GM19025 (cell line): ENCODE results near the gene HDDC3.
"Not testable (repeated sequence)": the region's sequence is repeated elsewhere in the genome, so short reads cannot be mapped to it uniquely, and the experiment has no call there.

Experiments used
- ATAC-seq: cut with Tn5 transposase; IDR thresholded peaks from one replicate; pipeline ENCODE4 v1.9.1; 2021; ENCODE audit warnings: mild to moderate bottlenecking, low read depth, moderate library complexity; ENCODE audit not compliant: unreplicated experiment

HDDC3 gene

GRCh38 chr15:90933301-90933700, 952 bp upstream of the HDDC3 start:
- ATAC-seq: no peak

GRCh38 chr15:90932660-90932991, 277 bp upstream of the HDDC3 start:
- ATAC-seq: no peak

- ATAC-seq: no peak
These were observed 848 bp downstream of the HDDC3 start for GRCh38 chr15:90931575-90931827.

GRCh38 chr15:90930861-90931574, 1.3 kb downstream of the HDDC3 start:
- ATAC-seq: no peak

GRCh38 chr15:90929246-90930019, 2.9 kb downstream of the HDDC3 start:
- no peak for ATAC-seq

- ATAC-seq: not testable (repeated sequence)
These were observed 4.2 kb downstream of the HDDC3 start for GRCh38 chr15:90928106-90928505.

- not testable (repeated sequence) for ATAC-seq
These were observed 5.6 kb downstream of the HDDC3 start for GRCh38 chr15:90926766-90927165.

- ATAC-seq: peak; percentile 77
These were observed 8.0 kb downstream of the HDDC3 start for GRCh38 chr15:90924375-90924774.

GRCh38 chr15:90922712-90923322, 9.5 kb downstream of the HDDC3 start:
- peak; percentile 63 for ATAC-seq

GRCh38 chr15:90921887-90922286, 10.5 kb downstream of the HDDC3 start:
- ATAC-seq: no peak

- no peak for ATAC-seq
These were observed 13.5 kb downstream of the HDDC3 start for GRCh38 chr15:90918835-90919234.

- no peak for ATAC-seq
These were observed 14.1 kb downstream of the HDDC3 start for GRCh38 chr15:90918034-90918788.

GRCh38 chr15:90917569-90917968, 14.8 kb downstream of the HDDC3 start:
- ATAC-seq: no peak

GRCh38 chr15:90916461-90916860, 15.9 kb downstream of the HDDC3 start:
- ATAC-seq: no peak

GRCh38 chr15:90915808-90916440, 16.4 kb downstream of the HDDC3 start:
- no peak for ATAC-seq

- no peak for ATAC-seq
These were observed 17.0 kb downstream of the HDDC3 start for GRCh38 chr15:90915216-90915807.

- no peak for ATAC-seq
These were observed 17.9 kb downstream of the HDDC3 start for GRCh38 chr15:90914305-90915080.

- ATAC-seq: no peak
These were observed 18.9 kb downstream of the HDDC3 start for GRCh38 chr15:90913398-90913944.

GRCh38 chr15:90912770-90913075, 19.6 kb downstream of the HDDC3 start:
- ATAC-seq: no peak
